ENCODE results near the gene ICAM5. TPM values are rescaled to one million over a fixed set of nuclear protein-coding genes. Genes with fewer than 3 reads are reported as not detected.

The ICAM5 gene
- total RNA-seq, 4 donors from 2014 or later: 0.12 to 1.6 (median 1.3) TPM; not detected in 1

GRCh38 chr19:10270180-10270615 is 19.6 kb upstream of the ICAM5 start:
- Histone ChIP-seq H3K36me3 (peaks cover 0 to 10% (median 0%) of the 10 kb centered on the region in 3 donors), H3K4me3 (peak overlapping the region; percentile 27 to 67 (median 48)), H3K27ac (peak overlapping the region; percentile 76 to 93 (median 84)), H3K4me1 (peaks cover 21 to 66% (median 21%) of the 10 kb centered on the region in 3 donors), H3K9me3 (no peaks in the 10 kb centered on the region), H3K27me3 (peaks cover 0 to 18% (median 0%) of the 10 kb centered on the region in 4 donors)
- DNase-seq: no peak
- TF ChIP-seq CTCF (IDR thresholded peaks at IDR 0.05): no peak
- peak in 1 of 4 donors; percentile 5 for TF ChIP-seq POLR2A (IDR thresholded peaks at IDR 0.05)
- WGBS, 2 donors: no CpG with 5 or more reads among the region's 37 CpGs
- intact Hi-C loops (cut with DNase I): no loop called here

GRCh38 chr19:10270616-10271394 is 18.9 kb upstream of the ICAM5 start, which contains the start of gene ICAM1:
Gene ICAM1, plus strand, starts transcription at chr19:10271120. Its CDS starts 40 bp downstream, at chr19:10271160.
- Histone ChIP-seq H3K27ac (peak within 1 kb of the TSS; percentile 76 to 93 (median 84)), H3K27me3 (peaks cover 0 to 18% (median 0%) of the 10 kb centered on the region in 4 donors), H3K36me3 (peaks cover 0 to 12% (median 0%) of the 10 kb centered on the region in 3 donors), H3K4me1 (peaks cover 21 to 67% (median 21%) of the 10 kb centered on the region in 3 donors), H3K4me3 (peak within 1 kb of the TSS; percentile 27 to 67 (median 48)), H3K9me3 (no peaks in the 10 kb centered on the region)
- TF ChIP-seq POLR2A (IDR thresholded peaks at IDR 0.05) (peak in 2 of 4 donors; percentile 75 to 85), CTCF (IDR thresholded peaks at IDR 0.05) (peak in 4 of 6 experiments; percentile 22 to 39 (median 25))
- no peak for DNase-seq
- intact Hi-C loops (cut with DNase I): no loop called here
- 0 to 5% methylated on average over 5 to 16 of the region's 51 CpGs for WGBS, 2 donors

- H3K9me3 ChIP-seq: no peaks in the 10 kb centered on the region
- peak overlapping the region; percentile 76 to 93 (median 84) for H3K27ac ChIP-seq
- DNase-seq: no peak
- intact Hi-C loops (cut with DNase I): no loop called here
- WGBS, 2 donors: 25 to 46% methylated on average over 3 to 10 of the region's 12 CpGs
- no peak for TF ChIP-seq CTCF (IDR thresholded peaks at IDR 0.05)
- TF ChIP-seq POLR2A (IDR thresholded peaks at IDR 0.05): no peak
- peak overlapping the region; percentile 27 to 67 (median 48) for H3K4me3 ChIP-seq
- H3K36me3 ChIP-seq: peaks cover 0 to 12% (median 0%) of the 10 kb centered on the region in 3 donors
- peaks cover 21 to 67% (median 21%) of the 10 kb centered on the region in 3 donors for H3K4me1 ChIP-seq
- peaks cover 0 to 18% (median 0%) of the 10 kb centered on the region in 4 donors for H3K27me3 ChIP-seq
Observed at GRCh38 chr19:10271543-10272086, 18.1 kb upstream of the ICAM5 start.

GRCh38 chr19:10274589-10274988 is 15.2 kb upstream of the ICAM5 start:
- Histone ChIP-seq H3K4me3 (no peak overlapping the region), H3K27me3 (peaks cover 0 to 17% (median 0%) of the 10 kb centered on the region in 4 donors), H3K4me1 (peaks cover 18 to 54% (median 20%) of the 10 kb centered on the region in 3 donors), H3K36me3 (peaks cover 0 to 35% (median 0%) of the 10 kb centered on the region in 3 donors), H3K27ac (no peak overlapping the region), H3K9me3 (no peaks in the 10 kb centered on the region)
- intact Hi-C loops (cut with DNase I): no loop called here
- 87 to 93% methylated on average over 6 to 8 of the region's 10 CpGs for WGBS, 2 donors
- TF ChIP-seq CTCF (IDR thresholded peaks at IDR 0.05): no peak
- TF ChIP-seq POLR2A (IDR thresholded peaks at IDR 0.05): no peak
- no peak for DNase-seq

Measured in esophagus squamous epithelium (tissue), 5 donors.